Measurements from ENCODE around the gene SYNE1.

GRCh38 chr6:152308306-152308705, 328.9 kb downstream of the SYNE1 start:
- TF ChIP-seq CTCF (IDR thresholded peaks at IDR 0.05) (no peak), POLR2A (IDR thresholded peaks at IDR 0.05) (no peak), EP300 (IDR thresholded peaks at IDR 0.05) (no peak)

Measured in ovary (tissue), 3 donors.